Mammary epithelial cell (primary cell): Measurements from ENCODE around the gene CRIP1.

Experiments
- CTCF ChIP-seq, 2 donors: IDR thresholded peaks in 1 of 2; conservative IDR thresholded peaks in 1 of 2; 2 replicates each; pipeline ENCODE4 v1.5.1; 2011 to 2012; ENCODE audit warnings: inconsistent platforms in 2 of 2, low read length in 2 of 2, mild to moderate bottlenecking in 2 of 2, control low read depth in 1 of 2, low read depth in 1 of 2; ENCODE audit not compliant: insufficient read depth in 1 of 2; ENCODE audit errors: extremely low read depth in 1 of 2
- EZH2 ChIP-seq: IDR thresholded peaks from 2 replicates; pipeline ENCODE4 v1.6.1; 2012; ENCODE audit warnings: low read length, inconsistent platforms, borderline replicate concordance

GRCh38 chr14:105502446-105503295, 16.0 kb downstream of the CRIP1 start:
- TF ChIP-seq CTCF (conservative IDR thresholded peaks at IDR 0.05 in 1 of 2, IDR thresholded peaks at IDR 0.05 in 1 of 2; ENCODE audit: extremely low read depth in 1 of 2, insufficient read depth in 1 of 2, low read depth in 1 of 2, low read length in 2 of 2) = no peak
- no peak for TF ChIP-seq EZH2
